SKM-1 (cell line): ENCODE measurements around the gene TADA2B.

ENCODE experiments used
- DNase-seq: peaks from one replicate; lab custom pipeline; 2025; ENCODE audit not compliant: unreplicated experiment; lab: John Stamatoyannopoulos, UW

Gene TADA2B

DNA sequence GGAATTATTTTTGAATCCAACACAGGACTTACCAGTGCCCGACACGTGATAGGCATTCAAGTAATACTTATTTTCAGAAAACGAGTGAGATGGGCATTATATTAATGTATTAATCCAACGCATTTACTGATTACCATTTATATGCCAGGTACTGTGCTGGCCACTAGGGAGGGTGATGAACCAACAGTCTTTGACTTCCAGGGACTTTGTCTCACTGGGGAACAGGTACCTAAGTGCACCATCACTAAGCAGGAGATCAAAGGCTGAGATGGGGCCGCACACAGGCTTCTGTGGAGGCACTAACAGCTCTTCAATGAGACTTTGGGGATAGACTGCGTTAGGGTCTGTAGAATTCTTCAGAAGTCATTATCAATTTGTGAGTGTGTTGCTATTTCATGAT is 5.7 kb upstream of the TADA2B start:
- DNase-seq, result no peak

DNA sequence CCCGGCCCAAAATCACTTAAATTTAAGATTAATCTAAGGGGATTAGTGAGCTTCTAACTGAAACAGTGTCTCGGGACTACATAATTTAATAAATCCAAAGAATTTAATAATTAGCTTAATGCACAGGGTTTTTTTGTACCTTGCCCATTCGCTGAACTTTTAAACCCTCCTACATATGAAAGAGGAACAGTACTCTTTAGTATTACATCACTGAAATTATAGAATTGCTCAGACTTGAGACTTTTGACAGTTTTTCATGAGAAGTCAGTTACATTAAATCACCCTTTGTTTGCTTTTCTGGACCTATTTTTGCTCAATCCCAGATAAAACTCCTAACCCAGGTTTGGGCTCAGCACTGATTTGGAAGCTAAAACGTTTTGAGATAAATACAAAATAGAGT is 2.4 kb upstream of the TADA2B start:
- no peak for DNase-seq

DNA sequence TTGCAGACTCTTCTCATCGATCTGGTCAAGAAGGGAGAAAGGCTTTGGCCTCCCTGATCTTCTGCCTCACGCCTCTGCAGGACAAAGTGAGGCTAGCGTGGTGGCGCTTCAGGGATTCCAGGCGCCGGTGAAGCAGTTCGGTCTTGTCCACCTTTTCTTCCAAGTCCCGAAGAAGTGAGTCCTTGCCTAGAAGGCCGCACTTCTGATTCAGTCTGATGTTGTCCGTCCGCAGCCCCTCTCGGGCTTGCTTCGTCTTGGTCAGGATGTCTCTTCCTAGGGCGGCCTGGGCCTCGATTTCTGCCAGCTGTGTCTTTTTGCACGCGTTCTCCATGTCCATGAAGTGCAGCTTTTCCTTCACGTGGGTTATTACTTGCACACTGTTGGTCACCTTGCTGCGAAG is 1.9 kb upstream of the TADA2B start:
- DNase-seq, result no peak

DNA sequence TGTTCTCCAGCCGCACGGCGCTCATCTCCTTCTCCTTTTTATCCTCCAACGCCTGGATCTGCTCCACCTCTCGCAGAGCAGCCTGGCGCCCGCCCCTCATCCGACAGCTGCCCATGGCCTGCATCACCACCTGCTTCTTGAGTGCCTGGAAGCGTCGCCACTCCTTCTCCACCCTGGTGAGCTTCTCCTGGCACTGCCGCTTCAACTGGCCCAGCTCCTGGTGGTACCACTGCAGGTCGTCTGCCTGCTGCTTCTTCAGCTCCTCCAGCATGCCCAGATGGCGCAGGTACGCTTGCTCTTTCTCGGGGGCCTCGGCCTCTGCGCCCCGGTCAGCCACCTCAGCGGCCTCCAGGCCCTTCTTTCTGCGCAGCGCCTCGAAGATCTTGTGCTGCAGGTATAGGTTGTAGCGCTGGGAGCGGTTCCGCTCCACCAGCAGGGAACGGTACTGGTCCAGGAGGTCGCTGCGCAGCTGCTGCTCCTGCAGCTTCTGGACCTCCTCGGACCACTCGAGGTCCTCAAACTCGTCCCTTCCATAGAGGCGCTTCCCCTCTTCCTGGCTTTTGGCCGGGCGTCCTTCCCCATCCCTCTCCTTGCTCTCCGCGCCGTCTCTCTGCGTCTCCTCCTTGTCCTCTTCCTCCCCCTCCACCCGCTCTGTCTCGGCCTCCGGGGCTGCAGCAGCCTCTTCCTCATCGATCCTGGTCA is 1.2 kb upstream of the TADA2B start:
- no peak for DNase-seq

DNA sequence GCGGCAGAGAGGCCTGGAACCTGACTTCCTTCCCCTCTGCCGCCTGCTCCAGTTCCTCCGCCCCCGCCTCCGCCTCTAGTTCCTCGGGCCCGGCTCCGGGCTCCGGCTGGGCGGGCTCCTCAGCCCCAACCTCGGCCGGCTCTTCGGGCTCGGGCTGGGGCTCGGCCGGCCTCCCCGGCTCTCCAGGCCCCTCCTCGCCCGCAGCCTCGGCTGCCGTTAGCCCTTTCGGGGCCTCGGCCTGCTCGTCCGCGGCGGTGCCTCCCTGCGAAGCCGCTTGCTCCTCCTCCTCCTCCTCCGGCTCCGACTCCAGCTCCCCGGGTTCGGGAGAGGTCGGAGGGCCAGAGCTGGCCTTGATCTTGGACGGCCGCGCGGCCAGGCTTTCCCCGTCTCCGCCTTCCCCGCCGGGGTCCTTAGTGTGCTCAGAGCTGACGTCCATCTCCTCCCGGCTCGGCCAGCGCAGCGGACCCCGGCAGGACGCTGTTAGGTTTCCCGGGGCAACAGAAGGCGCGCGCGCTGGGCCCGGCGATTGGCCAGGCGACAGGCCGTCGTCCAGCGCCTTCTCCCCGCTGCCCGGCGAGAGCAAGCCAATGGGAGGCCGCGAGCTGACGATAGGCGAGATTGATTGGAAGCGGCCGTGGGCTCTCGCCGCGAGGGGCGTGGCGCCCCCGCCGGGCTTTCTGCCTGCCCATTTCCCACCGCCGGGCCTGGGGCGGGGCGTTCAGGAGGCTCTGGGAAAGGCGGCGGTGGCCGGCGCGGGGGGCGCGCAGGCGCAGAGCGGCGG is 479 bp upstream of the TADA2B start:
- DNase-seq, result peak; percentile 99

DNA sequence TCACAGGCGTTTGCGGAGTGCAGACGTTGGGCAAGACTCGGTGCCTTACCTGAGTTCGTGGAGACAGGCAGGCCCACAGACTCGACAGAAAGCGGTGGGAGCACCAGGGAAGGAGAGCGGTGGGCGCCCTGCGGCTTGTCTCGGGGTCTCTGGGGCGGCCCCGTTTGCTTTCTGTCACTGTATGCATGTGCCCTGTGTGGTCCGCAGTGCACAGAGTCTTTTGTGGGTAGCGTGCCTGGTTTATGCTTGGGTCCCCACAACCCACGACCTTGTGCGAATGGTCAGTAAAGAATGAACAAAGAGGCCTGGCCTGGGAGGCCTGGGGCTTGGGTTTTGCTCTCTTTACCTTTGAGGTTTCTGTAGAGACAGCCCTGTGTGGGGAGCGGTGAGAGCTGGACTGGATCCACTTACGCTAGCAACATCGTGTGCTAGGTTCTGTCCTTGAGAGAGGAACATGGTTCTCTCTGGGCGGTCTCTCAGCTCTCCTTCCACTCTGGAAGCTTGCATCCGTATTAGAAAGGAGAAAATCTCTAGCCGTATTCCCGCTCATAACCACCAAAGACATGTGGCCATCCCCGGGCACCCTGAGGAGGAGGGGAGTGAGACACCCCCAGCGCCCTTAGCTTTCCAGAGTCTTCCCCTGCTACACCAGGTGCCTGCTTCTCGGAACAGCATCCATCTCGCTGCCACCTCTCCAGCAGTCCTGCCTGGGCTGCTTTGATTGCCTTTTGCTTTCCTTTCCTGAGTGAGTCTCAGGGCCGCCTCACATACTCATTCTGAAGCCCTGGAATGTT is 1.2 kb downstream of the TADA2B start:
- DNase-seq, result no peak

DNA sequence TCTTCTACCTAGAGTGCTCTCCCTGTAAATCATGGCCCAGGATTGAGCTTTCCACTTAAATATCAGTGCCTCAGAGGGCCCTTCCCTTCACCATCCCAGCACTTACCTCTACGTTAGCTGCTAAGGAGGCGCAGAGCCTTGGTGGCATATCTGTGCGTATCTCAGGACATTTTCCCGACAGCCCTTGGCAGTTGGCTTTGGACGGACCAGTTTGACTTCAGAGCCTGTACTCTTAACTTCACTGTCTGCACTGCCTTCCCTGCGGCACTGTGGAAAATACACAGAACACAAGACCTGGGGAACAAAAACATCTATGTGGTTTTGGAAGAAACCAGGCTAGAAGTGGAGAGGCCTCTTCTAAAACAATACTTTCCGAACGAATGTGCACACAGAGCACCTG is 2.4 kb downstream of the TADA2B start:
- no peak for DNase-seq

DNA sequence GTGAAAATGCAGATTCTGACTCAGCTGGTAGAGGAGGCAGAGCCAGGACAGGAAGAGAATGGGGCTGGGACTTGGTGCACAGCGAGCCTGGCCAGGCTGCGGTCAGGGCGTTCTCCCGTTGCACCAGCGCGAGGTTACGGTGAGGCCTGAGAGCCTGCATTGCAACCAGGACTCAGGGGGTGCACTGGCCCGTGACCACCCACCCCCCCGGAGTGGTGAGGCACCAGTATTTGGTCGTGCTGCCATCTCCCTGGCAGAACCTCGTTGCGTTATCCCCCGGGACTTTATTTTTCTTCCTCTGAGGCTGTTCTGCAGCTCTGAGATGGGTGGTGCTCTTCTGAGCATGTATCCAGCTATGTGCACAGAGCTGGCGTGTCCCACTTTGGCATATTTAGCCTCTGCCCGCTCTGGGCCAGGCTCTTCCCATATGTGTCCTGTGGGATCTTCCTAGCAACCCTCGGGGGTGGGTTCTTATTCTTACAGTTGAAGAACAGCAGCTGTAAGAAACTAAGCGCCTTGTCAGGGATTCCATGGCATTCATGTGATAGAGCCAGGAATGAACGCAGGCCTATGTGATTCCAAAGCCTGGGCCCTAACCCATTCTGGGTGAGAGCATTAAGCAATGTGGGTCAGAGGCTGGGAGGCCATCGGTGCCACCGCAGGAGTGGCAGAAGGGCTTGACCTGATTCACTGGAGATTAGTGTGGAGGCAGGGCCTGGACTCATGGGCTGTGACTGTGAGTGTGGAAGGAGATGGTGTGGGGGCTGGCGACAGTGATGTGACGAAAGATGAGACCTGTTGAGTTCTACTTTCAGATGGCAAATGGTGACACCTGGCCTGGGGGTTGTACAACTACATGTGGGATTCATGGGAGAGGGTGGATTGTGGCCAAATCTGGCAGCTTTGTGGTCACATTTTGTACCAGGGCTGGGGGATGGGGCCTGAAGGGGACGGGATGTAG is 3.1 kb downstream of the TADA2B start:
- DNase-seq, result no peak

DNA sequence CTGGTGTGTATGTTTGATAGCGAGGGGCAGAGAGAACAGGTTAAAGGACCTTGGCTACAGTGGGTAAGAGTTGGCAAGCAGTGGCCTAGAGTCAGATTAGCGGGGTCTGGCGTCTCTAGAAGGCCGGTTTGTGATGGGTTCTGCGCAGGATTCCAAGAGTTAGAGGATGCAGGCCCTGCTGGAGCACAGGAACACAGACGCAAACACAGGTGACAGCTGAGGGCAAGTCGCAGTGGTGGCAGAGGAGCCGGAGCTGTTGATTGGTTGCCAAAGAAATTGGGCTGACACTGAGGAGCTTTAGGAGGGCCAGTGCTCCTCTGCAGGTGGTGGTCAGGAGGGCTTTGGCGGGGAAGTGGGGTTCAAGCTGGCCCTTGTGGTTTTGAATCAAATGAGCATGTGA is 3.8 kb downstream of the TADA2B start:
- no peak for DNase-seq

DNA sequence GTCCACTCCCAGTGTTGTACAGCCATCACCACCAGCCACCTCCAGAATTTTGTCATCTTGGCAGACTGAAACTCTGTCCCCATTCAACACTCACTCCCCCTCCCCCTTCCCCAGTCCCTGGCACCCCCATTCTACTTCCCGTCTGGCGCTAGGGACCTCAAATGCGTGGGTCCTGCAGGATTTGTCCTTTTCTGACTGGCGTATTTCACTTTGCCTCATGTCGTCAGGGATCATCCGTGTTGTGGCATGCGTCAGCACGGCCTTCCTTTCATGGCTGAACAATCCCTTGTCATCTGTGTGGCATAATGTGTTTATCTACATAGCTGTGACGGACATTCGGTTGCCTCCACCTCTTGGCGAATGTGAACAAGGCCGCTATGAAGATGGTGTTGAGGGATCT is 5.5 kb downstream of the TADA2B start:
- DNase-seq, result no peak

DNA sequence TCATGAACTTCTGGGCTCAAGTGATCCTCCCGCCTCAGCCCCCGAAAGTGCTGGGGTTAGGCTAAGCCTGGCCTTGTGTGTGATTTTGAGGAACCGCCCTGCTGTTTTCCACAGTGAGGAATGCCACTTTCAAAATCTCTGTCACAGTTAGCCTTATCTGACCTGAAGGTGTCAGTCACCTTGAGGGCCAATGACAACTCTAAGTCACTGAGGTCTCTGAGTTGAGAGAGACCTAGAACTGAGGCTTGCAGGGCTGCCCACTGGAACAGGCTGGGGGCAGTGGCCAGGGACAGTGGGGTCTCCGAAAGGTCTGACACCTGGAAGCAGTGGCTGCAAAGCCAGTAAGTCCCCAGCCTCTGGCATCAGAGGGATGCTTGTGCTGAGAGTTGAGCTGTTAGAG is 6.1 kb downstream of the TADA2B start:
- no peak for DNase-seq

DNA sequence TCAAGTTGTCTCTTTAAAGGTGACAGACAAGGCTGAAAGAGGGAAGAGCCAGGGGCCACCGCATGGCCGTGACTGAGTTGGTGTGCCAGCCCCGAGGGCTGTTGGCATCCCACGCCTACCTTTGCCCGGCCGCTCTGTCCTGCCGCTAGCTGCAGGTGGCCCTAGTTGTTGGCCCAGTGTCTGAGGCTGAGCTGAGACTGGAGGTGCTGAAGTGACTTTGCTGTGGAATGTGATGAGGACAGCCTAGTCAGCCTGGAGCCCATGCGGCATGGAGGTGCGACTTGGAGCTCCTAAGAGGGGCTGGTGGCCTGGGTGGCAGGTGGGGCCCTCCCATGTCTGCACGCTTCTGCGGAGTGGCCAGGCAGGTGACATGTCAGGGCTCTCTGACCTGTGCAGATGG is 6.6 kb downstream of the TADA2B start:
- no peak for DNase-seq

DNA sequence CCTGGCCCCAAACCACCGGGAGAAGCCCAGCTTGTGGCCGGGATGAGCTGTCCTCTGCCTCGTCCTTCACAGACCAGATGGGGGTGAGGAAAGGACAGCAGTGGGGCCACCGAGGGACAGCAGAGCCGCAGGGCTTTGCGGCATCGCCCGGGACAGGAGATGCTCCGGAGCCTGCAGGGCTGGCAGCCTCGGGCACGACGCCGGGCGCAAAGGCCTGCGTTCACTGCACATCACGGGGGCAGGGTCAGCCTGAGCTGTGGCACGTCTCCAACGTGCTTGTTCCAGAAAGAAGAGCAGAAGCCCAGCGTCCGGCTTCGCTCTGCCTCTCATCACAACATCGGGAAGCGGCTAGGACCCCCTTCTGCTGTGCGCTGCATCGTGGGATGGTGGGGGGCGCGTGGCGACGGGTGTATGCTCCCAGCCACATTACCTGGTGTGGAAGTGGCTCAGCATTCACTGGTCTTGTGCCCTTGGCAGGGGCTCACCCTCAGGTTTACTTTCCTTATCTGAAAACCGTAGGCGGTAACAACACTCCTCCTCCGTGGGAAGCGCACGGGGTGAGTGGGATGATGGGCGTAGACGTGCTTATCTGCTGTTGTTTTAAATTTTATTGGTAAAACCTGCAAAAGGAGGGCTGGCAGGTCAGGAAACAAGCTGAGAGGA is 7.4 kb downstream of the TADA2B start:
- no peak for DNase-seq

DNA sequence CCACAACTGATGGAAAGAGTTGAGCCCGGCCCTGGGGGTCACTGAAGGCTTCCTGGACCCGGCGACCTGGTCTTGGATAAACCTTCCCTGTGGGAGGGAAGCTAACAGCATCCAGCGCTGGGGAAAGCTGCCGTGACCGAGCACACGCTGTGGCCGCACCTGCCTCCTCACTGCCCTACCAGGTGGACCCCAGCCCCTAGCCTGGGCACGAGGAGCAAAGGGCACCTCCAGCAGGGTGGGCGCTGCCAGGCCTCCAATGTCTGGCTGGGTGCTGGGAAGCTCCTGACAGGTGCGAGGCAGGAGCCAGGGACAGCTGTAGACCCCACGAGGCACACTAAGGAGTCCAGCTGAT is 7.9 kb downstream of the TADA2B start:
- DNase-seq, result no peak

DNA sequence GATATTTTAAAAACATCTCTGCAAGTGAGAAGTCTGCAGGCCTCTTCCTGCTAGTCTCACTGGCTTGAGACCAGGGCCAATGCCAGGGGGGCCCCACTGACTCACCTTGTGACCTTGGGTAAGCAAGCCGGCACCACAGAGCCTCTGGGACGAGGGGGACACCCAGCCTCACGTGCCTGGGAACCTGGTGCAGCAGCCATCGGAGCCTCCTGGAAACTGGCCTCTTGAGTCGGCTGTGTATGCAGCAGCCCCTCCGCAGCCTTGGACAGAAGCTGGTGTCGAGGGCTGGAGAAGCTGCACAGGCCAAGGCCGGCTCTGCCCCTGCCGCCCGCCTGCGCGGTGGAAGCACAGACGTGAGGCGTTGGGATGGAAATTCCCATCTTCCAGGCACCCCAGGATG is 8.7 kb downstream of the TADA2B start:
- no peak for DNase-seq

DNA sequence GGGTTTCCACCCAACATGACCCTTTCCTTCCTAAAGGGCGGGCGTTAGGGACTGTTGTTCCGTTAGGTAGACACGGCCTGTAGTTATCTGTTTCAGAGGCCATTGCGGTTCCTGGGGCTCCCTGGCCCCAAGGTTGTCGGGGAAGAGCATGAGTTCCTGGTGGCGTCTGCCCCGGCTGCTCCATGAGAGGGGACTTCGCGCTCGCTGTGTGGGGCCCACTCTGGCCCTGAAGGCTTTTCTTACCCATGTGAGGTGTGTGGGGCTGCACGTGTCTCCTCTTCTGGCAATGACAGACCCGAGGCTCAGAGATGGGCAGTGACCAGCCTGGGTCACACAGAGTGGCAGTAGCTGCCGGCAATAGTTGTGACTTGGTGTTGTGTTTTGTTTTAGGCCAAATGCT is 9.1 kb downstream of the TADA2B start:
- no peak for DNase-seq

DNA sequence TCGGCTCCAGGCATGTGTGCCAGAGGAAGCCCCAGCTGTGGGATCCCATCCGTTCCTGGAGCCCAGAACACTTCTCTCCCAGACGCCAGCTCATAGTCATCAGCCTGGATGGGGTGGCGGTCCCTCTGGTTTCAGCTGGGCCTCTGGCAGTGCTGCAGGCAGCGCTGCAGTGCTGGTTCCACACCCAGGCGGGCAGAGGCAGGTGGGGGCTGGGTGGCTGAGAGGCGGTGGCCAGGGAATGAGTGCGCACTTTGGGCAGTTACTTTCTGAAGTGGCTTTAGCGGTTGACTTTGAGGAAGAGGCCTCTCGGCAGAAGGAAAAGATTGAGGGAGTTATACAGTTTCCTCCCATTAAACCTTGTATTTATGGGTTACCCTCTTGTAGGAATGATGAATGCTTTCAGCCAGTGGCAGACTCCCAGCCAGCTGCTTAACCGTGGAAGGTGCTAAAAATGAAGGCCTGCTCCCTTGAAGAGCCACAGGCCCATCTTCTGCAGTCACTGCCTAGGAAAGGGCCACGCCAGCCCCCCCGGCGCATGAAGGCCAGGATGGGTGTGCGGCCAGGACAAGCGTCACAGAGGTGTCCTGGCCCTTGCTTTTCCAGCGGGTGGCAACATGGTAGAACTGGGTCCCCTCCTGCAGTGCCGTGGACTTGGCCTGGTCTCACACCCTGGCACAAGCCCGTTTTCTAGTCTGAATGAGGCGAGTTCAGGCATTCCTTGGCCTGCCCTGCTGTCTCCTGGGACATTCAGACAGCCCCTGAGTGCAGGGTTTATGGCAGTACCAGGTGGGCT is 9.9 kb downstream of the TADA2B start:
- no peak for DNase-seq

DNA sequence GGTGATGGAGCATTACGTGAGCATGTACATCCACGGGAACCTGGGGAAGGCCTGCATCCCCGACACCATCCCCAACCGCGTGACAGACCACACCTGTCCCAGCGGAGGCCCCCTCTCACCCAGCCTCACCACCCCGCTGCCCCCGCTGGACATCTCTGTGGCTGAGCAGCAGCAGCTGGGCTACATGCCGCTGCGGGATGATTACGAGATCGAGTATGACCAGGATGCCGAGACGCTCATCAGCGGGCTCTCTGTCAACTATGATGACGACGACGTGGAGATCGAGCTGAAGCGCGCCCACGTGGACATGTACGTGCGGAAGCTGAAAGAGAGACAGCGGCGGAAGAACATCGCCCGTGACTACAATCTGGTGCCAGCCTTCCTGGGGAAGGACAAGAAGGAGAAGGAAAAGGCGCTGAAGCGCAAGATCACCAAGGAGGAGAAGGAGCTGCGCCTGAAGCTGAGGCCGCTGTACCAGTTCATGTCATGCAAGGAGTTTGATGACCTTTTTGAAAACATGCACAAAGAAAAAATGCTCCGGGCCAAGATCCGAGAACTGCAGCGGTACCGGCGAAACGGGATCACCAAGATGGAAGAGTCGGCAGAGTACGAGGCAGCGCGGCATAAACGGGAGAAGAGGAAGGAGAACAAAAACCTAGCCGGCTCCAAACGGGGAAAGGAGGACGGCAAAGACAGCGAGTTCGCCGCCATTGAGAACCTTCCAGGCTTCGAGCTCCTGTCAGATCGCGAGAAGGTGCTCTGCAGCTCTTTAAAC is 11.1 kb downstream of the TADA2B start:
- no peak for DNase-seq
